GM21528 (cell line): ENCODE results near the gene FEM1B.

ENCODE experiments used
- ATAC-seq: cut with Tn5 transposase; IDR thresholded peaks from one replicate; pipeline ENCODE4 v1.9.1; 2021; ENCODE audit warnings: mild to moderate bottlenecking, moderate library complexity; ENCODE audit not compliant: unreplicated experiment, low FRiP score

Gene FEM1B

DNA sequence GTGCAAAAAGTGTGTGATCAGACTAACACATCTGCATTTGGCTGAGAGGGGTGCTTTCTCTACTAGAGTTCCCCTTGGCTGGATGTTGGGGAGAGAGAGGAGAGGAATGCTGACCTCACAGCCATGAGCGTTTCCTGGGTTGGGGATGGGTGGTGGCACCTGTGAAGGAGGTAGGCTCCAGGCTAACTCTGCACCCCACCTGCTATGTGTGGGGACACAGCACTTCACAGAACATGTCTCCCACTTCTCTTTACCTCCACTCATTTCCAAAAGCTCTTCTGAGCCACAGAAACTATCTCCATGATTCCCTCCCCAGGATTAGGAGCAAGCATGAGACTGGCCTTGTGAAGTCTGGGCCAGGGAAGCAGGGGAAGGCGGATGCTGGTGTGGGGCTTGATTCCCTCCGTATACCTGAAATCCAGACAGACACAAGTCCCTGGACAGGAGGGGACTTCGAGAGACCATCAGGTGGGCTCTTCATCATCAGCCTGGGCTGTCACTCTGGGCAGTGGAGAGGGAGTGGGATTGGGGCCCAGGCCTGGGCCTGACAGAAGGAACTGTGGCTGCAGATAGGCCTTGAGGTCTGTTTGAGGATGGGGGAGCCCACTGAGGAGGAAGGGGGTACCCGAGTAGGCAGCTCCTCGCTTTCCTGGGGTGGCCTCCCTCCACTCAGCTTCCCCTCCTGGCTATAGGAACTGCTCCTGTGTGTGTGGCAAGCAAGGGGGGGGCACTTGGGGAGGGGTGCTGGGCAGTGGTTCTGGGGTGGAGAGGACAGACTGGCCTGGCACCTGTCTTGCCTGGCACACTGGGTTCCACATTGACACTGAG is 40.7 kb downstream of the FEM1B start:
- ATAC-seq = no peak

DNA sequence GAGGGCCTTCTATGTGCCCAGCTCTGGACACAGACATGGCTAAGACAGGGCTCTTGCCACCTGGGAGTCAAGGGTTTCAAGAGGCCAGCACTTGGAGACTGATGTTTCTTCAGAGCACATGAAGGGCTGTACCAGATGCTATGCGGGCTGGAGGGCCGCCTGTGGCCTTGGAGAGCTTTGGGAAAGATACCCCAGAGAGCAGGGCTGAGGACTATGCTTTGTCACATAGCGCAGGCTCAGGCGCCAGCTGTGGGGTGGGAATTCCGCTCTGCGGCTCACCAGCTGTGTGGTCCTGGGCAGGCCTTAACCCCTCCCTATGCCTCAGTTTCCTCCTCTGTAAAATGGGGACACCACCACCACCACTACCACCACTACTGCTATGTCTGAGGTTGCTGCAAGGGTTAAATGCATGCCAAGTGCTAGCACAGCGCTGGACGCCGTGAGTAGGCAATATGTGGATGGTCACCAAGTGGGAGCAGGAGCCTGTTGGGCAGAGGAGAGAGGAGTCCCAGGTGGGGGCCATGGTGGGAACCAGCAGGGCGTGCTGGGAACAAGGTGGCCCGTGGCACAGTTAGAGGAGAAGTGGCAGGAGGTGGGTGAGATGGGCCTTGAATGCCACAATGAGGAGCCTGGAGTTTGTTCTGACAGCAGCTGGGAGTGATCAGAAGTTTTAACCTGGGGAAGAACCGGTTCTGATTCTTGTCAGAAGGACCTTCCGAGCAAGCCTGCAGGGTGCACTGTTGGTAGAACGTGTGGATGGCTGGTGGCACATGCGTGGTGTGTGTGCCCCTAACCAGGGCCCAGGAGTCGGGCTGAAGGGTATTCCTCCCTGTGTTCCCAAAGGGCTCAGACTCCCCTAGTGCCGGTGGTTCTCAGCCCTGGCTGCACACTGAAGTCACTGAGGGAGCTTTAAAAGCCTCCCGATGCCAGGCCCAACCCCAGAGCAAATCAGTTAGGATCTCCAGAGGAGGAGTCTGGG is 41.7 kb downstream of the FEM1B start:
- ATAC-seq = no peak

DNA sequence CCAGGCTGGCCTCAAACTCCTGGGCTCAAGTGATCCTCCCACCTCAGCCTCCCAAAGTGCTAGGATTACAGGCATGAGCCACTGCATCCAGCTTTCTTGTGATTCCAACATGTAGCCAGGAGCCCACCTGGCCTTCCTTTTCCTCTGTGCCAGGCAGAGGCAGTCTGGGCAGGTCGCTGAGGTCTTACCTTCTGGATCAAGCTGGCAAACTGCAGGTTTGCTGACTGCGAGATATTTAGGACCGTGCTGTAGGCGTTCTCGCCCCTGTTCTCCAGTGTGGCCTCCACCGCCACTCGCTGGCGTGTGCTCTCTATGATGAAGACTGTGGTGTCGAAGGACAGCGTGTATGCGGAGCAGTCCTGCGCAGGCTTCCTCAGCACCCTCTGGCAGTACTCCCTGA is 42.5 kb downstream of the FEM1B start:
- no peak for ATAC-seq

DNA sequence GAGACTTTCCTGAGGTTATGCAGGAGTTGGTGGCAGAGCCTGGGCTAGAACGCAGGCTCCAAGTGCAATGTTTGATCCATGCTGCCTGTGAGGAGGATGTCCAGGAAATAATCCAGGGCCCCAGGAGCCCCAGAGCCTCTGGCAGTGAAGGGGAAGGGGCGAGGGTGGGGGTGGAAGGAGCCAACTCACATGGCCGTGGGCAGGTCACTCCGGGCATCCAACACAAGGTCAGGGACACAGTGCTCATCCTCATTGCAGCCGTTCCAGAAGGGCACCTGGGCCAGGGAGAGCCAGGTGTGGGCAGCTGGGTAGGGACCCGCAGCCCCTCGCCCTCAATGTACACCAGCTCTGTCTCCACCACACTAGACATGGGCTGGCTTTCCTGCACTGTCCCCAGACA is 43.7 kb downstream of the FEM1B start:
- ATAC-seq = no peak

DNA sequence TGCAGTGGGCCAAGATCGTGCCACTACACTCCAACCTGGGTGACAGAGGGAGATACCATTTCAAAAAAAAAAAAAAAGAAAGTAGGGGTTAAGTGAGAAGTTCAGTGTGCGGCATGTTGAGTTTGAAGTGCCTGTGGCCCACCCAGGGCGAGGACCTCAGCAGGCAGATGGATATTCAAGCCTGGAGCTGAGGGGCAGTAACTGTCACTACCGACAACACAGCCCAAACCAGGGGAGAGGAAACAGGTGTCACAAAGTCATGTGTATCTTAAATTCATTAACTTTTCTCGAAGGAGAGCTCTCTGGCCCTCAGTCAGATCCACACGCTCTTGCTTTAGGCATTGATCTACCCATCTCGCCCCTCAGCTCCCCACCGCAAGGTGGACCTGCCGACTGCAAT is 45.3 kb downstream of the FEM1B start:
- ATAC-seq = no peak

DNA sequence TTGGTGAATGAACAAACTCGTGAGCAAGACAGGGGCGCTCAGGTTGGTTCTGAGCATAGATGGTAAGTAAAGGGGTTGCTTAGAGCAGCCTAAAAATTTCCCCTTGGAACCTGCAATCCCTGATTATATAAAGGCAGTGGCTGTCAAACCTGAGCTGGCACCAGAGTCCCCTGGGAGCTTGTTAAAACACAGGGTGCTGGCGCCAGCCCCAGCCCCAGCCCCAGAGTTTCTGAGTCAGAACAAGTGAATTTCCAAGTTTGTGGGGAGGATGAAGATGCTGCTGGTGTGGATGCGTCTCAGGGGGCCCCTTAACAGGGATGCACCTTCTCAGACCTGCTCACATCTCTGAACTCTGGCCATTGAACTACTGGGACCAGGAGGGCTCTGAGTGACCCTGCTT is 48.2 kb downstream of the FEM1B start:
- no peak for ATAC-seq

DNA sequence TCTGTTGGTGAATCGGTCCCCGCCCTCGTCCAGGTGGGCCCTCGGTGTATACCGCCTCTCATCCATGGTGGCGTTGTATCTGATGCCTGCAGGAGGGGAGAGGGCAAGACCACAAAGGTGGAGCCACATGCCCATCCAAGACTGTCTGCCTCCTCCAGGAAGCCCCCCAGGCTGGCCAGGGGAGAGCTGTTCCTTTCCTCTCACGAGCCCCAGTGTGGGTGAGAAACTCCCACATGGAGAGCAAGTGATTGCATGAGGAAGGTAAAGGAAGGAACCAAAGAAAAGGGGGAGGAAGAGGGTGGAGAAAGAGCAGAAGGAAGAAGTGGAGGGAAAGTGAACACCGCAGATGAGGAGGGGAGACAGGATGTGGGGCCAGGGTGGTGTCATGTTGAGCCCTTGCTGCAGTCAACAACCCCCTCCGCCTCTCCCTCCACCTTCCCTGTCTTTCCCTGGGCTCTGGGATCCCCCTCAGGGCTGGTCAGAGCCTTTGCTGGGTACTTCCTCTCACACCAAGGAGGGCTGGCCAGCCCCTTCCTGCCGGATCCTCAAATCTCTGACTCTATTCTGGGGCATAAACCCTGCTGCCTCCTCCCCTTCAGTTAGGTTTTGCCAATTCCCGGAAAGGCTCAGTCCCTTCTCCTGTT is 49.3 kb downstream of the FEM1B start:
- ATAC-seq = no peak

DNA sequence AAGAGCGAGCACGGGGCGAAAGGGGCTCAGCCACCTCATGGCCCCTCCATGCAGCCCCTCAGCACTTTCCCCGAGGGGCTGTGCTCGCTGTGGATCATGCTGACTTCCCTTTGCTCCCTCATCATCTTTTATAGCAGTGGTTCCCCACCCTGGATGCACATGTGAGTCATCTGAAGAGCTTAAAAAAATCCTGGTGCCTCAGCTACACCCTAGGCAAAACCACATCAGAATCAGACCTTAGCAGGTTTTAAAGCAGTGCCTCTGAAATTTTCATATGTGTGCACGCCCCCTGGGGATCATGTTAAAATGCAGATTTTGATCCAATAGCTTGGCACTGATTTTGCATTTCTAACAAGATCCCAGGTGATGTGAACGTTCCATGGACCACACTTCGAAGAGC is 50.9 kb downstream of the FEM1B start:
- no peak for ATAC-seq

DNA sequence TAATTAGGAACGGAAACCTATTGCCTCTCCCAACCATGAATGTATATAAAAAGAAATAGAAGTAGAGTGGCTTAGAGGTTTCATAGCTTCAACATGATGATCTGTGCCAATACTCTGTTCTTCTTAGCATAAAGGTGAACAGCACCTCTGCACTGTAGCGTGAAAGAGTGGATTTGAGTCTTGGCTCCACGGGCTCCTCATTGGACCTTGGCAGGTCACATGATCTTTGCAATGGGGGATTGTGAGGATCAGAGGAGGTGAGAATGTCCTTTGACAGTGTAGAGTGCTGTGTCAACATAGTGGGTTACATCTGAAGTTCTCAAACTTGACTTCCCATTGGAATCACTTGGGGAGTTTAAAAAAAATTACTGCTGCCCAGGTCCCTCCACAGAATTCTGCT is 51.4 kb downstream of the FEM1B start:
- no peak for ATAC-seq

DNA sequence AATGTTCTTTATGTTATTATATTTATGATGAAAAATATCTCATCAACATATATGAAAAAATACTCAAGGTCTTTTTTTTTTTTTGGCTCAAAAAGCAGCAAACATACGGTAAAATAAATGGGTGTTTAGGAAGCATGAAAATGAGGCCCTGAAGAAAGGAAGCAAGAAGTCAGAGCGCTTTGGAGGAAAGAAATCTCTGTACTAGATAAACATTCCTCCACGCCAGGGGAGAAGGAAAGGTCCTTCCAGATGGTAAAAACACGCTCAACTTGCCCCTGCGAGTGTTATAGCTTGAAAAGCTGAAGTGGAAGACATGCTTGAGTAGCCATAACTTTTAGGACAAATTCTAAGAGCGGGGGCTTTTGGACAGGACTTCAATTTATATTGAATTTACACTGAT is 52.9 kb downstream of the FEM1B start:
- no peak for ATAC-seq

DNA sequence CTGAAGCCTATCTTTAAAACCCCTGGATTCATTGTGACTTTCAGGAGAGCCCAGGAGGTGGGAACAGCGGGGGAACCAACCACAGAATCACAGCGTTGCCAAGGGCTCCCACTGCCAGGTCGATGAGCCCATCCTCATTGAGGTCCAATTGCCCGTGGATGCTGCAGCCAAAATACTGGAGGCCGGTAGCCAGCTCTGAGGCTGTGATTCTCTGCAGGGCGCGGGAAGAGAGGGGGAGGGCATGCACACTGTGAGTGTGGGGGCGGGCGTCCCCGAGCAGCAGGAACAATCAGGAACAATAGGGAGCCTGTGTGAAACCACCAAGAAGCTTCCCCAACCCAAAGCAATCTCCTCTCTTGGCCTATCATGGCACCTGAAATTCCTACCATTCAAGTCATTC is 53.4 kb downstream of the FEM1B start:
- no peak for ATAC-seq

DNA sequence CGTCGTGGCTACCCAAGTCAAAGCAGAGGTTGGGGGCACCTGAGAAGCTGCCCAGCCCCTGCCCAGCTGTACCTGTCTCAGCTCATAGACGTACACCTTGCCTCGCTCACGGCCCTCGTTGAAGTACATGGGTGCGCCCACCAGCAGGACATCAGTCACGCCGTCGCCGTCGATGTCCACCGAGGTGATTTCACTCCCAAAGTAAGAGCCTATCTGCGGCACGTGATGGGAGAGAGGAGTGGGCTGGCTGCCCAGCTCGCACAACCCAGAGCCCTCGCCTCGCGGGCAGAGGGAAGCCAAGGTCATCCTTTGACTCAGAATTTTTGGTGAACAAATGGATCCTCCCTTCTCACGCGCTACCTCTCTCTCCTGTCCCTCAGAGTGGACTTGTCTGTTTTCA is 54.7 kb downstream of the FEM1B start:
- no peak for ATAC-seq

DNA sequence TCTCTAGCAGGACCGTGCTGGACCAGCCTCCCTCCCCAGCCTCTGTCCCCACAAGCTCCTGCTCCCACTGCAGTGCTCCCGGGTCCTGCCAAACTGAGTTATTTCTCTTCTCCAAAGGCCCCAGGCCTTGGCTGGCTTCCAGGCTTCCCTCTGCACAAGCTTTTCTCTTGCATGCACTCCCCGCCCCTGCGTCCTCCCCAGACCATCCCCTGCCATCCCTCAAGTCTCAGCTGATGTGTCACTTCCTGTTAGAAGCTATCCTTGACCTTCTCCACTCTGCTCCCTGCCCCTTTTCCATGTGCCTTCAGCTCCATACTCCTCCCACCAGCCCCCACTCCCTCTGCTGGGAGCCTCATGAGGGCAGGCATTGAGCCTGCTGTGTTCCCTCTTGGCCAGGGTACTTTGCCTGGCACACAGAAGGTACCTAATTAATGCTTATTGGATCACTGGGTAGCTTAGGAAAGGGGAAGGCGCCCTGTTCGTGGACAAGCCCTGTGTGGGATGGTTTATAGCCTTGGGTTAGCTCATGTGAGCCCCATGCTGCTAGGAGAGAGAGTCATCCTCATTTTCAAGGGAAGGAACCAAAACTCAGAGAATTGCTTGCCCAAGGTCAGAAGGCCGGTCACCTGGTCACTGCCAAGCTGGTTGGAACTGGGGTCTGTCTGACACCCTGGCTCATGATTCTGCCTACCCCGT is 56.4 kb downstream of the FEM1B start:
- no peak for ATAC-seq

DNA sequence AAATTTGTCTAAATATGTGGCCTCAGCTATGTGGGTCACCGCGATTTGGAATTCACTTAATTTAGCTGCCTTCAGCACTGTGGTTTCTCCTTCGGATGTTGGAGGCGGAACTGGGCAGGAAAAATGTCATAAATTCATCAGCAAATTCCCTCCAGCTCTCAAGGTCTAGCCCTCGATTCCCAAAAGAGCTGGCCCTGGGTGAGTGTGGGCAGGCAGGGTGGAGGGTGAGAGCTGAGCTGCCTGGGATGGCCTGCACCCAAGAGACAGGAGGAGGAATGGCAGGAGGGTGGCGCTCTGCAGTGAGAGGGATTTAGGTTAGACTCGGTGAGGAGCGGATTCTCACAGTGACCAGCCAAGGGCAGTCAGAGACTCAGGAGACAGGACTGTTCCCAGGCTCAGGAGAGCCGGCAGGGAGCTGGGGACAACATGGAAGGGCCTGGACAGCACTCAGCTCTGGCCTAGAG is 57.1 kb downstream of the FEM1B start:
- no peak for ATAC-seq

DNA sequence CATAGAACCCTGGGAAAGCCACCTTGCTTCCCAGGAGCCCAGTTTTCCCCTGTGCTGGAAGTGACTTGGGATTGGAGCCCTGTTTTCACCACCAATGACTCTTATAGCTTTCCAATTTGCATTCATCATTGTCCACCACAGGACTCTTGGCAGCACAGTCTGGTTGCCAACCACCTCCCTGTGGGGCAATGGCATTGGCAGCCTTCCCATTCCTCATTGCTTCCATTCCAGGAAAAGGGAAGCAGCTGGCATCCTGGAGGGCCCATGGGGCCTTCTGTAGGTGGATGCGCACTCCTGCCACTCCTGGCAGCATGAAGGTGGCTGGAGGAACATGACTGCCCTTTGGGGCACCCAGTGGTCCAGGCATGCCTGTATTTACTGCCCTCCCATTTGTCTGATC is 57.7 kb downstream of the FEM1B start:
- ATAC-seq = no peak

DNA sequence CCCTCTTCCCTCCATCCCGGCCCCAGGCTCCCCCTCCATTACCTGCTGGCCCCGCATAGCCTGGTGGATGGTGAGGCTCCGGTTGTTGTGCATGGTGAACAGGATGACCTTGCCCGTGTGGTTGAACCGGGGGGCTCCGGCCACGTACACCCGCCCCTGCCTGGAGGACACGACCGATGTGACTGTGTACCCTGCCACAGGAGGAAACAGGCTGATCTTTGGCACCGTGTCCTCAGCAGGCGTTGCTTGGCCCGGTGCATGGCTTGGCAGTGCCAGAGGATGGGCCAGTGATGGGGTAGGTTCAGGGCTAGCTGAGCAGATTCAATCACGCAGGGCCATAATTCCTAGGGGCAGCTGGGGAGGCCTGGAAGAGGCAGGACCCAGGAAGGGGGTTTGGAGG is 58.1 kb downstream of the FEM1B start:
- ATAC-seq = no peak

DNA sequence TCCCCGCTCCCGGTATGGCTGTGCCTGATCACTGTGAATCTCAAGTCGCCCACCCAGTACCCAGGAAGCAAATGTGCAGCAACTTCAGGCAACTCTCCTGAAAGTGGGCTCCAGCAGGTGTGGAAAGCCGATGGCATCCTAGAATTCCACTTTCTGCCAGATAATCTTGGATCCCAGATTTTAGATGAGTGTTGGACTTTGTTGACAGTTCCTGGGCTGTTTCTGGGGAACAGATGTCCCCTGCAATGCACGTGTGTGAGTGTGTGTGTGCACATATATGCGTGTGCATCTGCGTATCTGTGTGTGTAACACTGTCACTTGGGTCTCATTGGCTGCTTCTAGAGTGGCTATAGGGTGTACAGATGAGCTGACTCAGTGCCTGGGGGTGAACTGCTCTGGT is 59.0 kb downstream of the FEM1B start:
- no peak for ATAC-seq

DNA sequence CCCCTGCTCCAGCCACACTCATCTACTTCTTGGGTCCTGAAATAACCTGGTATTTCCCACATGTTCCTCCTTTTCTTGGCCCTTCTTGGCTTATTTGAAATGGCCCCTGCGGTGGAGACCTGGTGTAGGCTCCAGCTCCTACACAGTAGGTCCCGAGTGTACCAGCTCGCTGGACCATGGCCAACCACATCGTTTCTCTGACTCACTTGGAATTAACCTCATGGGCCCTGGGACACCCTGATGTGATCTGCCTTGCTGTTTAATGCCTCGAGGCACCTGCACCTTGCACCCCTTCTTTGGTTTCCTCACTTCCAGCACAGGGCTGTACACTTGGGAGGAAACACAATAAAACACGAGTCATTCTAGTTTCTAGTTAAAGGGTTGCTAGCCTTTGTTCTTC is 60.3 kb downstream of the FEM1B start:
- no peak for ATAC-seq

DNA sequence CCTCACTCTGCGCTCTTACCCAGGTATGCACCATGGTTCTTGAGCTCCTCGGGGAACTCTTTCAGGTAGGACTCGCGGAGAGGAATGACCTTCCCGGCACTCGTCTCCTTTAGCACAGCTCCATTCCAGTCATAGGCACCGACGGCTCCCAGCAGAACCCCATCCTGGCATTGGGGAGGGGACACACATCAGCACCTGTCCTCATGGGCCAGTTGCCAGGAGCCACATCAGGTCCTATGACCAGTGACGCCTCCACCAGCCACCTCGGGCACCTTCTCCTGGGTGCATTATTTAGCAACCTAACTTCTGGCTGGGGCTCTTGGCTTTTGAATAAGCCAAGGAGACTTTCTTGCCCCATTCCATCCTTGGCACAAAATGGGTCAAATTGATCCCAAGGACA is 61.9 kb downstream of the FEM1B start:
- no peak for ATAC-seq
